ENCODE measurements around the gene ILF3. TPM values are rescaled to one million over a fixed set of nuclear protein-coding genes. Genes with fewer than 3 reads are reported as not detected.

ILF3 gene
- total and polyA plus RNA-seq, 3 donors from 2014 or later = 246 to 263 (median 253) TPM

- H3K27ac ChIP-seq = peak overlapping the region in 1 of 2 donors; percentile 68
- H3K36me3 ChIP-seq (ENCODE audit: low read depth, missing control alignments) = no peaks in the 10 kb centered on the region
- H3K4me1 ChIP-seq = peaks cover 25% of the 10 kb centered on the region
- TF ChIP-seq, protein P1, sequence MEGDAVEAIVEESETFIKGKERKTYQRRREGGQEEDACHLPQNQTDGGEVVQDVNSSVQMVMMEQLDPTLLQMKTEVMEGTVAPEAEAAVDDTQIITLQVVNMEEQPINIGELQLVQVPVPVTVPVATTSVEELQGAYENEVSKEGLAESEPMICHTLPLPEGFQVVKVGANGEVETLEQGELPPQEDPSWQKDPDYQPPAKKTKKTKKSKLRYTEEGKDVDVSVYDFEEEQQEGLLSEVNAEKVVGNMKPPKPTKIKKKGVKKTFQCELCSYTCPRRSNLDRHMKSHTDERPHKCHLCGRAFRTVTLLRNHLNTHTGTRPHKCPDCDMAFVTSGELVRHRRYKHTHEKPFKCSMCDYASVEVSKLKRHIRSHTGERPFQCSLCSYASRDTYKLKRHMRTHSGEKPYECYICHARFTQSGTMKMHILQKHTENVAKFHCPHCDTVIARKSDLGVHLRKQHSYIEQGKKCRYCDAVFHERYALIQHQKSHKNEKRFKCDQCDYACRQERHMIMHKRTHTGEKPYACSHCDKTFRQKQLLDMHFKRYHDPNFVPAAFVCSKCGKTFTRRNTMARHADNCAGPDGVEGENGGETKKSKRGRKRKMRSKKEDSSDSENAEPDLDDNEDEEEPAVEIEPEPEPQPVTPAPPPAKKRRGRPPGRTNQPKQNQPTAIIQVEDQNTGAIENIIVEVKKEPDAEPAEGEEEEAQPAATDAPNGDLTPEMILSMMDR (IDR thresholded peaks at IDR 0.05) = no peak
- TF ChIP-seq POLR2A (IDR thresholded peaks at IDR 0.05) = no peak
- 84 to 100% methylated on average over 2 to 23 of the region's 25 CpGs for WGBS, 2 donors
- intact Hi-C loops (cut with DNase I; ENCODE audit: low total_unique reads) = no loop called here
- H3K27me3 ChIP-seq = no peaks in the 10 kb centered on the region
- no peak overlapping the region for H3K4me3 ChIP-seq
- H3K9me3 ChIP-seq = no peaks in the 10 kb centered on the region
- no peak for DNase-seq
Observed at GRCh38 chr19:10687518-10688288, 33.6 kb downstream of the ILF3 start.

- H3K36me3 ChIP-seq (ENCODE audit: low read depth, missing control alignments) = no peaks in the 10 kb centered on the region
- no peak overlapping the region for H3K4me3 ChIP-seq
- no peaks in the 10 kb centered on the region for H3K9me3 ChIP-seq
- H3K27ac ChIP-seq = no peak overlapping the region
- no peak for TF ChIP-seq POLR2A (IDR thresholded peaks at IDR 0.05)
- TF ChIP-seq, protein P1 (IDR thresholded peaks at IDR 0.05) = no peak
- H3K27me3 ChIP-seq = no peaks in the 10 kb centered on the region
- peaks cover 25% of the 10 kb centered on the region for H3K4me1 ChIP-seq
- intact Hi-C loops (cut with DNase I; ENCODE audit: low total_unique reads) = no loop called here
- DNase-seq = no peak
- WGBS, 2 donors = 90 to 91% methylated on average over 22 to 27 of the region's 27 CpGs
Observed at GRCh38 chr19:10688545-10689280, 34.6 kb downstream of the ILF3 start.

GRCh38 chr19:10690341-10690781 lies 36.2 kb downstream of the ILF3 start:
- TF ChIP-seq POLR2A (IDR thresholded peaks at IDR 0.05) = no peak
- TF ChIP-seq, protein P1 (IDR thresholded peaks at IDR 0.05) = no peak
- Histone ChIP-seq H3K9me3 (no peaks in the 10 kb centered on the region), H3K27me3 (no peaks in the 10 kb centered on the region), H3K36me3 (ENCODE audit: low read depth, missing control alignments) (no peaks in the 10 kb centered on the region), H3K27ac (peak overlapping the region in 1 of 2 donors; percentile 19), H3K4me3 (no peak overlapping the region), H3K4me1 (peaks cover 21% of the 10 kb centered on the region)
- intact Hi-C loops (cut with DNase I; ENCODE audit: low total_unique reads) = no loop called here
- 46% methylated on average over 4 to 7 of the region's 7 CpGs for WGBS, 2 donors
- DNase-seq = peak; percentile 73

GRCh38 chr19:10691178-10691881 lies 37.2 kb downstream of the ILF3 start:
- 80 to 83% methylated on average over 18 to 23 of the region's 23 CpGs for WGBS, 2 donors
- H3K9me3 ChIP-seq = no peaks in the 10 kb centered on the region
- H3K4me1 ChIP-seq = peaks cover 20% of the 10 kb centered on the region
- DNase-seq = no peak
- no peak overlapping the region for H3K4me3 ChIP-seq
- H3K27ac ChIP-seq = no peak overlapping the region
- H3K36me3 ChIP-seq (ENCODE audit: low read depth, missing control alignments) = no peaks in the 10 kb centered on the region
- no peaks in the 10 kb centered on the region for H3K27me3 ChIP-seq
- TF ChIP-seq, protein P1 (IDR thresholded peaks at IDR 0.05) = no peak
- TF ChIP-seq POLR2A (IDR thresholded peaks at IDR 0.05) = no peak
- intact Hi-C loops (cut with DNase I; ENCODE audit: low total_unique reads) = no loop called here
